ENCODE results near the gene TMCC3.
"Not testable (repeated sequence)": the region's sequence is repeated elsewhere in the genome, so short reads cannot be mapped to it uniquely, and the experiment has no call there.

TMCC3 gene

GRCh38 chr12:94650143-94651056 is at the start of gene TMCC3:
Gene TMCC3, minus strand, starts transcription at chr12:94650557. Its CDS starts 127 bp downstream, at chr12:94650430.
- peak; percentile 17 for DNase-seq

DNA sequence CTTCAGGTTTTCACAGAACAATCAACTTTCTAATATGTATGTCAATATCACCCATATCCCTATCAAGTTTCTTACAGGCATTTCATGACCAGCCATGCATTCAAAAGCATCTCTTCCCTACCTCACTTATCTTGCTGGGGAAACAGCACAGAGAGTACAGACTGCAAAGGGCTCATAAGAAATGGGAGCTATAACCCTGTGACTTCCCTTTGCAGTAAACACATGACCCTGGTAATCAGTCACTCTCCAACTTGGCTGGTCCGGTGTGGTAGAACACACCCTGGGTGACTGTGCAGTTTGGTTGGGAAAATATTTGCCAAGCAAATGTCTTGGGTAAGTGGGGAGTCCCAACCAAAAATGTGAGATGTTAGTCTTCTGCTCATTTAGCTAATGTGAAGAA is 49.4 kb upstream of the TMCC3 start:
- DNase-seq, result no peak

DNA sequence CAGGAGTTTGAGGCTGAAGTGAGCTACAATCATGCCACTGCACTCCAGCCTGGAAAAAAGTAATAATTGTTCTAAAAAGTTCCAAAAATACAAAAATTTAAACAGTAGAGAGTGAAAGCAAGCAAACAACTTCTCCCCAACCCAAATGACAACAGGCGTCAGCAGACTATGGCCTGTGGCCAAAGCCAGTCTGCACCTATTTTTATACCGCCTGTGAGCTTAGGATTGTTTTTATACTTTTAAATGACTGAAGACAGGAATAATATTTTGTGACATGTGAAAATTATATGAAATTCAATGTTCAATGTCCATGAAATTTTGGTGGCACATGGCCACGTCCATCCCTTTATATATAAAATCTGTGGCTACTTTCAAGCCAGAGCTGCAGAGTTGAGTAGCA is 48.2 kb upstream of the TMCC3 start:
- DNase-seq, result no peak

DNA sequence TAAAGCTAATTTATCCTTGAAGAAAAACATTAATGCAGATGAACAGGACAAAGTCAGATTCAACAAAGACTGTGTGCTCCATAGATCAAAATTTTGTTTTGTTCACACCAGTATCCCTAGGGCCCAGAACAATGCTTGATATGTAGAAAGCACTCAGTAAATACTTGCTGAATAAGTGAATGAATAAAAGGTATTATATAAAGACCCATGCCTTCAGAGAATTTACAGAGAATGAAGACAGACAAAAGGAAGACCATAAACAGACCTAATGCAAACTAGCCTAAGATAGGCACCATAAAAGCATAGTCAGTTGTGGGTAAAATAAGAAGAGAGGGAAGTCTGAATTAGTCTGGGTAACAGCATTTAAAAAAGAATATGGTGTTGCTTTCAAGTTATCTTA is 47.3 kb upstream of the TMCC3 start:
- no peak for DNase-seq

DNA sequence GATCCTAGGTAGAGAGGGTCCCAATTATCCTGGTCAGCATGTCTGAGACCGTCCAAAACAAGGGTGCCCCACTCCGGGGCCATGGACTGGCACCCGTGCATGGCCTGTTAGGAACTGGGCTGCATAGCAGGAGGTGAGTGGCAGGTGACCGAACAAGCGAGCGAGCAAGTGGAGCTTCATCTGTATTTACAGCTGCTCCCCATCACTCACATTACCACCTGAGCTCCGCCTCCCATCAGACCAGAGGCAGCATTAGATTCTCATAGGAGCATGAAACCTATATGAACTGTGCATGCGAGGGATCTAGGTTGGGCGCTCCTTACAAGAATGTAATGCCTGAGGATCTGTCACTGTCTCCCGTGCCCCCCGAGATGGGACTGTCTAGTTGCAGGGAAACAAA is 44.4 kb upstream of the TMCC3 start:
- DNase-seq, result no peak

GRCh38 chr12:94692826-94693225 is 42.5 kb upstream of the TMCC3 start:
- not testable (repeated sequence) for DNase-seq

GRCh38 chr12:94690198-94690771 is 39.9 kb upstream of the TMCC3 start:
- no peak for DNase-seq

- DNase-seq, result no peak
Measured at GRCh38 chr12:94689646-94690036, 39.3 kb upstream of the TMCC3 start.

DNA sequence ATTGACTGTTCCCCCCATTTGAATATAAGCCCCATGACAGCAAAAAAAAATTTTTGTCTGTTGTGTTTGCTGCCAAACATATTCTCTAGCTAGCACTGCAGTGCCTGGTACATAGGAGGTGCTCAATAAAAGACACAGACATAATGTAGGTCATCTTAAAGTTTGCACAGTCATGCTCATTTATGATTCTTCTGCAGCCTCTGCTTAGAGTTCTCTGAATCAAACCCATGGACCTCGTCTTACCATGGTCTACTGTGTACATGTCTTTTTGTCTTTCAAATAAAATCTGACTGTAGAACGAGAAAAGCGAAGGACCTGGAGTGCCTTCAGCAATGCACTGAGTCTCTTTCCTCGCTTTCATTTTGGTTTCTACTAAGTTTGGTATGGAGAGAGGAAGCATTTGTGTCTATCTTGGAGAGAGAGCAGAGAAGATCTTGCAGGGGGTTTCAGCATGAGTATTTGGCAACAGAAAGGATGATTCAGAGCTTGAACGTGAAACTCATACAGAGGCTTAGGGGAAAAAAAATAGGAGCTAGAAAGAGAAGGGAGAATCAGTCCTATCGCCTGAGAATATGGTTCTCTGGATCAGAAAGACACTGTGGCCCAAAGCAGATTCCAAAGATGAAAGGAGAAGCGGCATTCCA is 38.8 kb upstream of the TMCC3 start:
- DNase-seq, result no peak

DNA sequence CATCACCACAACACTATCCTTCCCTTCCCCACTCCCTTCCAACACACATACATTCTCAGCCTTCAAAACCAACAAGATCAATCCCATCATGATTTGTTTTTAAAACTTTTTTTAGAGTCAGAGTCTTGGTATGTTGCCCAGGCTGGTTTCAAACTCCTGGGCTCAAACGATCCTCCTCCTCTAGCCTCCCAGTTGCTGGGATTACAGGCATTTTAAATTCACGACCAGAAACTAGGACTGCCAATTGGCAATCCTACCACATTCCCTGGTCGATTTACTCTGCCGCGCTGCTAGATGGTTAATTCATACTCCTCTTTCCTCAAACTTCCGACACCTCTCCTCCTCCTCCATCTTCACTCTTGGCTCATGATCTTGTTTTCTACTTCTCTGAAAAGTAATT is 37.5 kb upstream of the TMCC3 start:
- no peak for DNase-seq

DNA sequence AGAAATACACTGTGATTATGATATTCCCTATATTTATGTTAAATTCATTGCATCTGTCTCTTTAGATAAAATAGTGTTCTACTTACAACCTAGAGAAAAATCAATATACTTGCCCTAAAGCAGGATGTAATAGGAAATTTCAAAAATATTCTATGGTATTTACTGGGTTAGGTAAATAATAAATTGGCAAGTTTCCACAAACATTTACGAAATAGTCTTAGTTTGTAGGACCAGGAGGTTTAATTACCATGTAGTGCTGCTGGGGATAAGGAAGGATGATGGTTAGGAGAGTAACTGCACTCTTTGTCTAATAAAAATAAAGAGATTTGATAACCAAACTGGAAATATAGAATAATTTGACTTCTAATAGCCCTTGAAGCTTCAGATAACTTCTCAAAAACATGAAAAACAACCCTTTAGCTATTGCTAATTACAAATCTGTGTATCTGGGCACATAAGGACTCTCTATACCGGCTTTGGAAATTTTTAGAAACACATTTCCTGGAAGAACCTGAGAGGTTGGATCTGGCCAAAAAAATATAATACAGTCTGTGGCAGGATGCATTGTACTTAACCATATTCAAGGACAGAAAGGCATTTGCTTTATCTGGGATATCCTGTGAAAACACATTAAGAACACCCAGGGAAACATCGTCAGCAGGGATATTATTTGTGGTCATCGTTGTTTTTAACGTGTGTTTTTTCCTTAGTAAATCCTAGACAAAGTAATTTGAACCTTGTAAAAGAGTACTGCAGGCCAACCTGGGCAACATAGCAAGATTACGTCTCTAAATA is 36.7 kb upstream of the TMCC3 start:
- DNase-seq, result no peak

DNA sequence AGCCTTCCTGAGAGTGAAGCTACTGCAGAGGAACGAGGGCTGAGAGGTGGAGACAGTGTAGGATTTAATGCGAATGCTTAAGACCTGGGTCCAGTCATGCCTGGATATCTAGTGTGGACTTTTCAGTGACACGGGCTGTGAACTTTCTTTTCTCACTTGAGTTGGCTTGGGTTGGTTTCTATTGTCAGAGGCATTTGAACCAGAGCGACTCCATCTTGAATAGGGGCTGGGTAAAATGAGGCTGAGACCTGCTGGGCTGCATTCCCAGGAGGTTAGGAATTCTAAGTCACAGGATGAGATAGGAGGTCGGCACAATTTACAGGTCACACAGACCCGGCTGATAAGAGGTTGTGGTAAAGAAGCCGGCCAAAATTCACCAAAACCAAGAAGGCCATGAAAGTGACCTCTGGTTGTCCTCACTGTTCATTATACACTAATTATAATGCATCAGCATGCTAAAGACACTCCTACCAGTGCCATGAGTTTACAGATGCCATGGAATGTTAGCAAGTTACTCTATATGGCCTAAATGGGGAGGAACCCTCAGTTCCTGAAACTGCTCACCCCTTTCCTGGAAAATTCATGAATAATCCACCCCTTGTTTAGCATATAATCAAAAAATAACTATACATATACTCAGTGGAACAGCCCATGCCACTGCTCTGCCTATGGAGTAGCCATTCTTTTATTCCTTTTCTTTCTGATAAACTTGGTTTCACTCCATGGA is 34.2 kb upstream of the TMCC3 start:
- DNase-seq, result no peak

DNA sequence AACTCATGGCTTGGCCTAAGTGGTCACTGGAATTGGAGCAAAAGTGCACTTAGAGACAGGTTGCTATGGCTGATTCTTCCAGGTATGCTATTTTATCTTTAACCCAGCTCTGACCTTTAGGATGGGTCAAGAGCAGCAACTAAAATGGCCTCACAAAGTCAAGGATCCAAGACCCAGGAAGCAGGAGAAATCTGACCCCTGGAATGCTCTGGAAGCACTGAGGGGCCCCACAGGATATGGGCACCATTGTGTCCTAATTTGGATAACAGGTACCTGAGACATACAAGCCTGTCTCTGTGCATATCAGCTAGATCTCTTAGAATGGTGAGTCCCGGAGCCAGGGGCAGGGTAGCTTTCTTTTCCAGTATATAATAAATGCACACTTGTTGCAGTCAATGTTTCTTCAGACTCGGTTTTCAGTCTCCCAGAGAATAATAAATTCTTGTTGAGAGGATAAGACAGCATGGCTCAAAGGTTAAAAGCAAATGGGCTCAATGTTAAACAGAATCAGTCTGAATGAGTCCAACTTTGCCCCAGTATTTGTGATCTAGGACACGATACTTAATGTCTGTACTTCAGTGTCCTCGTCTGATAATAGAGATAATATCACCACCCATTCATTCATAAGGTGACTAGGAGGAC is 29.3 kb upstream of the TMCC3 start:
- DNase-seq, result no peak

GRCh38 chr12:94678849-94679248 is 28.5 kb upstream of the TMCC3 start:
- no peak for DNase-seq

DNA sequence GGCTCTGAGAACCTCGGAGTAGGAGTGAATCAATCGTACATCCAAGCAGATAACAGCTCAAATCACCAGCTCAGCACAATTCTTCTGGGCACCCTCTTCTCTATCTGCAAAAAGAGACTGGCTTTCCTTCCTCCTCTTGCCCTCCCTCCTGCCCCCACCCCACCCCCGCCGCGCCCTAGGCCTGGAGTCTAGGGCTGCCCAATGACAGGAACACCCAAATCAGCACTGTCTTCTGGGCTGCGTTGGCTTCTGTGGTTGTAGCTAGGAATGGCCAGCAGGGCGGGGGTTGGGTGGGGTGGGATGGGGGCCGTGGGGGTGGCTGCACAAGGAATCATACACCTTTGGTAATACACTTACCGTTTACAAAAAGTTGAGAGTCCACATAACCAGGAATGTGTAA is 28.0 kb upstream of the TMCC3 start:
- no peak for DNase-seq

DNA sequence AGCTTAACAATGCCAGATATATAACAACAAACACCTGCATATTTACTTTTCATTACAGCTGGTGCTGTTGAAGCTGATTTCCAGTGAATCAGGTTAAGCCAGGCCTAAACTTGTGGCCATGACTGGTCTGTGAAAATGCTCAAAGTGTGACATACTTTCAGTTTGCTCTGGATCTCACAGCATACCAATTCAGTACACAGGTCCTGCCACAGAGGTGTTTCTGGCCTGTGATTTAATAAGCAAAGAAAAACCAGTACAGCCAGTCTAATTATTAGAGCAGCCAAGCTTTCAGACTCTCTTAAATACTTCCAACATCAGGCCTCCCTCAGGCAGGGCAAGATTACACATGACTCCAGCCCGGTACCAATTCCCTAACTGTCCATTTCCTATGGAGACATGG is 27.4 kb upstream of the TMCC3 start:
- DNase-seq, result no peak

DNA sequence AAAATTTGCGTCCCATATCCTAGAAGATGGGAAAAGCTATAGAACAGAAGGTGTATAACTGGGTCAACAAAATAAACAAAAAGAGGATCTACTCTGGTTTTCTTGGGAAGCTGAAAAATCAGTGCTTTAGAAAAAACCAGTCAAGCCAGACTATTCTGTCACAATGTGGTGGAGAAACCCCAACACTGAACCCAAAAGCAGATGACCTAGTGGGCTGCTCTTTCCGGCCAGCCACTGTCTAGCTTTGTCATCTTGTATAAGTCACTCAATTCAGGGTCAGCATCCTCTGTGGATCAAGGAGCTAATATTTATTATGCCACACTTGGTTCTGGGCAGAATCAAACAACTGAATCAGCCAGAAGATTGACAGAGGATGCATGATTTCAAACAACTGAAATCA is 26.6 kb upstream of the TMCC3 start:
- no peak for DNase-seq

- DNase-seq, result no peak
Measured at GRCh38 chr12:94676031-94676641, 25.8 kb upstream of the TMCC3 start.

GRCh38 chr12:94674835-94675234 is 24.5 kb upstream of the TMCC3 start:
- DNase-seq, result no peak

GRCh38 chr12:94674051-94674451 is 23.7 kb upstream of the TMCC3 start:
- DNase-seq, result no peak

DNA sequence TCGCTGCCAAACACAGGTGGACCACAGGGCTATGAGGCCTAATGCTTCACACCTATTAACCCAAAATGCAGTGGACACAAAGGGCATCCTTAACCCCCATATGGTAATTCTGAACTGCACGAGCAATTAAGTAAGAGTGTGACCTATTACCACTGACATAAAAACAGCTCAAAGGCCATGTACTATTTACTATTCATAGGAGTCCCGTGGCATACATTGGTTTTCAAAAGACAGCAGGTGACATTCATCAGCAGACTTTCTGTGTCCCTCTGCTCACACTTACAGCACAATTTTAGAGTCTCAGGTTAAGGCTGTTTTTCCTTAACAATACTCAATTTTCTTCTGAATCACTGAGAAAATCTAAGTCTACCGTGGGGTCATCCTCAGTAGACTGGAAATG is 23.1 kb upstream of the TMCC3 start:
- DNase-seq, result no peak

- DNase-seq, result no peak
Measured at GRCh38 chr12:94671917-94672316, 21.6 kb upstream of the TMCC3 start.

All from NCI-H2227 treated with DMSO at 0.1 percent for 48 hours (cell line).